Mesodermal cell (in vitro differentiated cells): Measurements from ENCODE around the gene ITGB2.

Source experiments
- H3K27ac ChIP-seq: 2 replicates; pipeline ENCODE4 v1.7.0; 2013; ENCODE audit warnings: mild to moderate bottlenecking, low read depth, low read length, moderate library complexity; ENCODE audit not compliant: severe bottlenecking
- H3K36me3 ChIP-seq: 2 replicates; pipeline ENCODE4 v1.7.1; 2013; ENCODE audit warnings: mild to moderate bottlenecking, low read length, moderate library complexity; ENCODE audit not compliant: control insufficient read depth, insufficient read depth
- H3K4me1 ChIP-seq: one replicate; pipeline ENCODE4 v1.7.1; 2013; ENCODE audit warnings: mild to moderate bottlenecking, low read length; ENCODE audit not compliant: insufficient read depth, control insufficient read depth, poor library complexity, severe bottlenecking
- H3K4me3 ChIP-seq: 2 replicates; pipeline ENCODE4 v1.7.0; 2013; ENCODE audit warnings: low read length, control low read depth, mild to moderate bottlenecking; ENCODE audit not compliant: insufficient read depth, poor library complexity, severe bottlenecking; ENCODE audit errors: extremely low read depth
- H3K9me3 ChIP-seq: 2 replicates; pipeline ENCODE4 v1.7.1; 2013; ENCODE audit warnings: mild to moderate bottlenecking, low read length, moderate library complexity; ENCODE audit not compliant: control insufficient read depth
- WGBS, 2 experiments: methylation state at CpG; one replicate each; pipeline ENCODE4 v1.1.5; 2013; ENCODE audit warnings: missing lambda C conversion rate in 2 of 2; ENCODE audit not compliant: insufficient coverage in 2 of 2; 5-methylcytosine and 5-hydroxymethylcytosine counted together

Gene ITGB2

DNA sequence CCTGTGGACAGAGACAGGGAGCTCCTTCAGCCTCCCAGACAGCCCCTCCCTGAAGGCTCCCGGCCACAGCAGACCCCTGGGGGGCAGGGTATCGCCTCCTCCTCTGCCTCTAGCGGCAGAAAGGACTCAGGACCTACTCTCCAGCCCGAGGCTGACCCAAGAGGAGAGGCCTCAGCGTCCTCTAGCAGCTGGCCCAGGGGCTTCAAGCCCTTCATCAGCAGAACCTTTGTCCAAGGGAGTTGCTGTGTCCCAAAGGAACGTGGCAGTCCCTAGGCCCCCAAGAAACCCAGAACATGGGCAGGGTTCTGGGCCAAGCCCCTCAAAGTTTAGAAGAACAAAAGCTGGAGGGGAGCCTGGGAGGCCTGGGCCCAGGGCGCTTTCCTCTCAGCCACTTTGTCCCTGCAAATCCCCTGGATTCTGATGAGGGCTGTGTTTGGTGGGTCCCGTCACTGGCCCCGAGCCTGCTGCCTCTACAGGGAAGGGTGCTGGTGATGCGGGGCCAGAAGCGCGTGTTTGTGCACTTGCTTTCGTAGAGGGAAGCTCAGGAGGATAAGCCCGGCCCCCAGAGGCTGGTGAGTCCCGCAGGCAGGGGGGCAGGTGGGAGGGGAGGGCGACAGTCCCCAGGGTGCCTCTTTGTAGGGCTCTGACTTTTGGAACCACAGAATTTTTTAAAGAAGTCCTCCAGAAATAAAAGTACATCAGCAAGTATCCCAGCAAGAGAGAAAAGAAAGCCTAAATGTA lies 13.3 kb downstream of the ITGB2 start:
- H3K27ac ChIP-seq, result no peak overlapping the region
- no peak overlapping the region for H3K4me3 ChIP-seq
- H3K9me3 ChIP-seq, result no peaks in the 10 kb centered on the region
- peaks cover 21% of the 10 kb centered on the region for H3K4me1 ChIP-seq
- H3K36me3 ChIP-seq, result no peaks in the 10 kb centered on the region
- WGBS, 2 experiments, result 39 to 51% methylated on average over 9 to 11 of the region's 16 CpGs

DNA sequence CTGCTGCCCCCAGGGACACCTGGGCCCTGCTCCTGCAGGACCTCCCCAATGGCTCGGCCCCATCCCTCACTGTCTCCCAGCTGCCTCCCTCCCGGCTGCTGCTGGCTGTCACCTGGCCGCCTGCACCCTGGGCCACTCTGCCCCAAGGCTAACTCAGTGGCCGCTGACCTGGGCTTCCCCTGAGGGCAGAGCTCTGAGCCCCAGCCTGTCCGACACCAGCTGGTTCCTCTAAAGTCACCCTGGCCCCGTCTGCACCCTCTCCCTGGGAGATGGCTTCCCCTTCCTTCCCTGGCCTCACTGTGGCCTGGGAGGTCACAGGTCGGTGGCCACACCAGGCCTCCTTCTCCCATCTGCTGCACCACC lies 15.0 kb downstream of the ITGB2 start:
- H3K27ac ChIP-seq, result no peak overlapping the region
- no peak overlapping the region for H3K4me3 ChIP-seq
- WGBS, 2 experiments, result 88 to 93% methylated on average over 3 to 7 of the region's 7 CpGs
- no peaks in the 10 kb centered on the region for H3K36me3 ChIP-seq
- no peaks in the 10 kb centered on the region for H3K9me3 ChIP-seq
- H3K4me1 ChIP-seq, result peaks cover 16% of the 10 kb centered on the region

DNA sequence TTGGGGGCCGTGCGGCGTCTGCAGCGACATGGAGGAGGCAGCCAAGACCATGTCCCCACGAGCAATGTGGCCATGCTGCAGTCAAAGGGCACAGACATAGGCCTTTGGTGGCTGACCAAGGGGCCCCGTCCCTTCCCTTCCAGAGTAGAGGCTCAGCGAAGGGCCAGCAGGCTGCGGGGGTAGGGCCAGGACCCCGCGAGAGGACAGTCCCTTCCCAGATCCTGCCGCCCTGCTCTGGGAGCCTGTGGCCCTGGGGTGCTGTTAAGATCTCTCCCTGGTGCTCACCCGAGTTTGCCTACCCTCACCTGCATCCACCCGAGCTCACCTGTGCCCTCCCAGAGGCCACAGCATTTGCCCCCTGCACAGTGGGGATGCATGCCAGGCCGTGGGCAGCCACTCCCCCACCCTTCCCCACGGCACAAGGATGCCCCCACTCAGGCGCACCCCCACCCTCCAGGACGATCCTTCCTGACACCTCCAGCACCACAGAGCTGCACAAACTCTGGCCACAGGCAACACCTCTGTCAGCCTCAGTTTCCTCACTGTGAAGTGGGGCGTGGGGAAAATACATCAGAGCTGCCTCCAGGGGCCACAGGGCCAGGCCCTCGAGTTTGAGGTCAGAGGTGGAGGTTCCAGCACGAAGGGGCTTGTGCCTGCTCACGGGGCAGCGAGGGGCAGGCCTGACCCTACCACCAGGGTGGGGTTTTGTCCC lies 15.5 kb downstream of the ITGB2 start:
- no peak overlapping the region for H3K4me3 ChIP-seq
- H3K9me3 ChIP-seq, result no peaks in the 10 kb centered on the region
- no peaks in the 10 kb centered on the region for H3K36me3 ChIP-seq
- no peak overlapping the region for H3K27ac ChIP-seq
- whole genome bisulfite sequencing, 2 experiments, result 92 to 94% methylated on average over 17 to 20 of the region's 22 CpGs
- H3K4me1 ChIP-seq, result peaks cover 16% of the 10 kb centered on the region

DNA sequence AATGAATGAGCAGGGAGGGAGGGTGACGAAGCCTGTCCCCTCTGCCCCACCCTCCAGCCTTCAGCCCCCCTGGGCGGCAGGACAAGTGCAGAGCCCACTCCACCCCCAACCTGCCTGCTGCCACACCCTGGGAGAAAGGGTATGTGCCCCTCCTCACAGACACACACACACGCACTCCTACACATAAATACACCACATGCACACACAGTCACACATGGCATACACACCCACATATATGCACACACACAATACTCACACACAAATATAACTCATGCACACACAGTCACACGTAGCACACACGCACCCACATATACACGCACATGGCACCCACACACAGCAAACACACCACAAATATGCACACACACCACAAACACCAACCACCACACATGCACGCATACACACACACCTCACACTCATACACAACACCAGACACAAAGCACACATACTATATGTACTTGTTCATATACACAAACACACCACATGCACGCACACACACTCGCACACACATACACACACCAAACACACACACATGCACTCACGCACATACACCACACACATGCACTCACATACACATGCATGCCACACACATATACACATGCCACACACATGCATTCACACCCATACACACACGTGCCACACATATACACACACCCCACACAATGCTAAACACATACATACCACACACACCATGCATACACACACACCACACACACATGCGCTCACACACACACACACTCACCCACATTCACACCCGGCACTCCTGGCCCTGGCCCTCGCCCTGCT lies 16.4 kb downstream of the ITGB2 start:
- no peaks in the 10 kb centered on the region for H3K9me3 ChIP-seq
- peaks cover 16% of the 10 kb centered on the region for H3K4me1 ChIP-seq
- 85 to 95% methylated on average over 10 to 11 of the region's 14 CpGs for WGBS, 2 experiments
- H3K4me3 ChIP-seq, result no peak overlapping the region
- H3K36me3 ChIP-seq, result no peaks in the 10 kb centered on the region
- H3K27ac ChIP-seq, result no peak overlapping the region

DNA sequence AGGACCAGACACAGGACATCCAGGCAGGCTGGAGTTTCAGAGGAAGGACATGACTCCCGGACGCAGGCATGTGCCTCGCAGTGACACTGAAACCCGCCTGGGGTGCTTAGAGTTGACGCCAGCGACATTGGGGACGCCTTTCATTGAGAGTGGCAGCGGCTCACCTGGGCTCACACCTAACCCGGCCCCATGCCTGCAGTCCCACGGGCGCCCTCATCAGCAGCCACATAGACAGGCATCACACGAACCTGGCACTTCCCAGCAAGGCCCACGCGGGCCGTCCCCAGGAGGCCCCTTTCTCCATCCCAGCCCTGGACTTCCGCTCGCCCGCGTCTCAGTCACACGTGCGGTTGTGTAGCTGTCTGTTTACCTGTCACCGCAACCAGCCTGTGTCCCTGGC lies 17.0 kb downstream of the ITGB2 start:
- 92 to 93% methylated on average over 20 to 21 of the region's 22 CpGs for WGBS, 2 experiments
- H3K36me3 ChIP-seq, result no peaks in the 10 kb centered on the region
- H3K9me3 ChIP-seq, result no peaks in the 10 kb centered on the region
- H3K27ac ChIP-seq, result no peak overlapping the region
- peaks cover 16% of the 10 kb centered on the region for H3K4me1 ChIP-seq
- H3K4me3 ChIP-seq, result no peak overlapping the region

DNA sequence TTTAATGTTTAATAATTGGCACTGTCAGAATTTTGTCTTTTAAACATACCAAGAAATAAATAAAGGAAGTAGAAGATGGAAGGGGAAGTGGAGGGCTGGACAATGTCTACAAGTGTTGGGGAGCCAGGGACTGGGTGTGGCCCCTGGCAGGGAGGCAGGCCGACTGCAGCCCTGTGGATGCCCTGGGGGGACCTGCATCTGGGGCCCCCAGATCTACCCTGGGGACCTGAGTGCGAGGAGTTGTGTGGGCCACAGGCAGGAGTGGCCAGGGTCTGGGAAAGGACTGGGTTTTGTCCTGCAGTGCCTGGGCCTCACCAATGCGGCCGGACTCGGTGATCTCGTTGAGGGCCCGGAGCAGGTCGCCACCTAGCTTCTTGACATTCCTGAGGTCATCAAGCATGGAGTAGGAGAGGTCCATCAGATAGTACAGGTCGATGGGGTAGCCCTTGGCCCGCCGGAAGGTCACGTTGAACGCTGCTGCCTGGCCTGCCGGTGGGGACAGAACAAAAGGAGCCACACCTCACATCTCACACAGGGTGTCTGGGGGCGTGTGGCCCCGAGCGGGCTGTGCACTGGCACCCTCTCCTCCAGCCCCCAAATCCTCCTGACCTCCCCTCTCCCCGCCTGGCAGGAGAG lies 17.5 kb downstream of the ITGB2 start:
- WGBS, 2 experiments, result 89 to 92% methylated on average over 10 to 15 of the region's 18 CpGs

DNA sequence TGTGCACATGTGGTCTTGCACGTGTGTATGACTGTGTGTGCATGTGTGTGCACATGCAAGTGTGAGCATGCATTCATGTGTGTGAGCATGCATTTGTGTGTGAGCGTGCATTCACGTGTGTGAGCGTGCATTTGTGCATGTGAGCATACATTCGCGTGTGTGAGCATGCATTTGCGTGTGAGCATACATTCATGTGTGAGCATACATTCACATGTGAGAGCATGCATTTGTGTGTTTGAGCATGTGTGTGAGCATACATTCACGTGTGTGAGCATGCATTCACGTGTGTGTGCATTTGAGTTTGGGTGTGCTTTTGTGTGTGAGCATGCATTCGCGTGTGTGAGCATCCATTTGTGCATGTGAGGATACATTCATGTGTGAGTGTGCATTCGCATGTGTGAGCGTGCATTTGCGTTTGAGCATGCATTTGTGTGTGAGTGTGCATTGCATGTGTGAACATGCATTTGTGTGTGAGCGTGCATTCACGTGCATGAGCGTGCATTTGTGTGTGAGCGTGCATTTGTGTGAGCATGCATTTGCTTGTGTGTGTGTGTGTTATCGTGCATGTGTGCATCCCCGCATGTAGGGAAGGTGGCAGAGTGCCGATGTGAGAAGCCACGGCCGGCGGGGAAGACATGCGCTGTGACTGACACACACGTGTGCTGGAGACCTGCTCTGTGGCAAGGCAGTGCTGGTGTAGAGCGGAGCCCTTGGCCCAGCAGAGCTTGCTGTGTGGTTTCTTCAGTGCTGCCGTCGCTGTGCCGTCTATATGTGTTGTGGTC lies 18.2 kb downstream of the ITGB2 start:
- Histone ChIP-seq H3K4me1 (peaks cover 9% of the 10 kb centered on the region), H3K9me3 (no peaks in the 10 kb centered on the region), H3K4me3 (no peak overlapping the region), H3K27ac (no peak overlapping the region), H3K36me3 (no peaks in the 10 kb centered on the region)
- WGBS, 2 experiments, result 91 to 96% methylated on average over 21 to 27 of the region's 30 CpGs

More for the DNA sequence above, 17.5 kb downstream of the ITGB2 start:
- no peak overlapping the region for H3K4me3 ChIP-seq
- no peak overlapping the region for H3K27ac ChIP-seq
- H3K36me3 ChIP-seq, result no peaks in the 10 kb centered on the region
- no peaks in the 10 kb centered on the region for H3K9me3 ChIP-seq
- peaks cover 16% of the 10 kb centered on the region for H3K4me1 ChIP-seq

DNA sequence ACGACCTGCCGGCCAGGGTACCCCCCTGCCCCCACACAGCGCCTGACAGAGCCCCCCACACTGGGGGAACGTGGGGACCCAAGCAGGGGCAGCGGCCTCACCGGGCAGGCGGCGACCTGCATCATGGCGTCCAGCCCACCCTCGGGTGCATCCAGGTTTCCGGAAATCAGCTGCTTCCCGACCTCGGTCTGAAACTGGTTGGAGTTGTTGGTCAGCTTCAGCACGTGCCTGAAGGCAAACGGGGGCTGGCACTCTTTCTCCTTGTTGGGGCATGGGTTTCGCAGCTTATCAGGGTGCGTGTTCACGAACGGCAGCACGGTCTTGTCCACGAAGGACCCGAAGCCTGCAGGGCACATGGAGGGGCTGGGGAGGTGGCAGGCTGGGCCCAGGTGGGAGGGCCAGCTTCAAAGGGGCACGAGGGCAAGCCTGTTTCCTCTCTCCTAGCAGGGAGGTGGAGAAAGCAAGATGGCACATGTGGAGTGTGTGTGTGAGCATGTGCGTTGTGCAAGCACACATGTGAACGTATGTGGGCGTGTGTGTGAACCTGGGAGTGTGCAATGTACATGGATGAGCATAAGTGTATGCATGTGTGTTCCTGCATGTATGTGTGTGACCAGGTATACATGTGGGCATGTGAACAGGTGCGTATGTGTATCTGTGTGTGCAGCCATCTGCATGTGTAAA lies 19.2 kb downstream of the ITGB2 start:
- WGBS, 2 experiments, result 92 to 93% methylated on average over 22 to 23 of the region's 27 CpGs
- Histone ChIP-seq H3K36me3 (no peaks in the 10 kb centered on the region), H3K9me3 (no peaks in the 10 kb centered on the region), H3K4me3 (no peak overlapping the region), H3K27ac (no peak overlapping the region), H3K4me1 (peaks cover under 1% of the 10 kb centered on the region)

DNA sequence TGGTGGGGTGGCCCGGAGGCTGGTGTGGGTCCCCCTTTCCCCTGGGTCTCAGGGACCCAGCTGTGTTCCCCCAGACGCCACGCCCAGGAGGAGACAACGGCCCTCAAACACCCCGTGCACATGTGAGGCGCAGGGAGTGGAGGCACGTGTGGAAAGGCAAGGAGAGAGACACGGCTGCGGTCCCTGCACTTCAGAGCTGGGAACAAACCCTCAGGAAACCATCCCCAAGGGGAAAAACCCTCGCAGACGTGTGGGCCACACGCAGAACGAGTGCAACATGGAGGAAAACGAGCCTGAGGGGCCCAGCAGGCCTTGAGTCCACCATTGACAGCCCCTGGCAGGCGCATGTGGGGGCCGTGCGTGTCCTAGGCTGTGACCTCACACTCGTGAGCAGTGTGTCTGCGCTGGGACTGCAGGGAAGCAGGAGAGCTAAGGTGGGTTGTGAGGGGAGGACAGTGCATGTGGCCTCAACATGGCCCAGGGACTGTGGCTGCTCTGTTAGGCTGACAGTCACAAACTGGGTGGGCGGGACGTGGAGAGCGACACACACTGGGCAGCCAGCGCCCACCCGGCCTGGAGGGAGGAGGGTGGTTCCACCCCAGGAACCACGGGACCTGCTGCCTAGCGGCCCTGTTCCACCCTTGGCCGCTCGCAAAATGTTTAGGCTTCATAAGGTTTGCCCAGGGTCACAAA lies 20.0 kb downstream of the ITGB2 start:
- H3K36me3 ChIP-seq, result no peaks in the 10 kb centered on the region
- H3K27ac ChIP-seq, result no peak overlapping the region
- no peaks in the 10 kb centered on the region for H3K4me1 ChIP-seq
- no peak overlapping the region for H3K4me3 ChIP-seq
- H3K9me3 ChIP-seq, result no peaks in the 10 kb centered on the region
- 91 to 92% methylated on average over 21 to 27 of the region's 28 CpGs for WGBS, 2 experiments
